GM19351 (cell line): ENCODE results near the gene COL13A1.

ENCODE experiments used
- ATAC-seq: cut with Tn5 transposase; IDR thresholded peaks from one replicate; pipeline ENCODE4 v1.9.1; 2021; ENCODE audit warnings: mild to moderate bottlenecking, moderate library complexity; ENCODE audit not compliant: unreplicated experiment

COL13A1 gene

GRCh38 chr10:69996611-69997010 is 194.9 kb downstream of the COL13A1 start:
- ATAC-seq: no peak

GRCh38 chr10:70000262-70000661 is 198.6 kb downstream of the COL13A1 start:
- no peak for ATAC-seq

GRCh38 chr10:70007116-70007820 is 205.6 kb downstream of the COL13A1 start:
- no peak for ATAC-seq
